GM18858 (cell line): ENCODE results near the gene VASH1.
A peak's percentile ranks its signal among the peaks of the same experiment; 100 is the strongest.

Source experiments
- ATAC-seq: cut with Tn5 transposase; IDR thresholded peaks from one replicate; pipeline ENCODE4 v1.9.1; 2021; ENCODE audit not compliant: unreplicated experiment

VASH1 gene

GRCh38 chr14:76782115-76782884, 21.0 kb downstream of the VASH1 start:
- no peak for ATAC-seq

- ATAC-seq = peak; percentile 45
These were observed 21.8 kb downstream of the VASH1 start for GRCh38 chr14:76782885-76783566.

DNA sequence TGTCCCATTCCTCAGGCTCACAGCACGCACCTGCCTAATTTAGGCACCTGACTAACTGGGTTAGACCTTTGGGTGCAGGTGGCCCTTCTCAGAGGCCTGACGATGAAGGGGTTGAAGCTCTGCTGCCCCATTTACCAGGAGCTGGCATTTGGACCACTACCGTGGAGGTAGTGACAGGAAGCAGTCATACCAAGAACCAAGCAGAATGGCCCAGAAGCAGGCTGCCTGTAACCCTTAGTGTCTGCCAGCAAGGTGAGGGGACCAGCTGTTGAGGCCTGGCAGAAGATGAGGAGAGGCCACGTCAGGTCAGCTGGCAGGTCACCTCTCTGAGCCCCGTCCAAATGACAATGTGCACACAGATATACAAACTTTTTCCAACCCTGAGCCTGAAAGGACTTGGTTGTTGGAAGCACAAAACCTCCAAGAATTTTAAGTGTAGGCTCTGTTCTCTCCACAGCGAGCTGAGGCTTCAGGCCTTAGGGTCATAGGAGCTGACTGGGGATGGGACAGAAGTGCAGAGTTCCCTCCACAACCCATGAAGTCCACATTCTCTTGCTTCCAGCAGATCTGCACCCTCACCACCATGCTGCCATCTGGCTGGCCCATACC, 23.1 kb downstream of the VASH1 start:
- no peak for ATAC-seq

DNA sequence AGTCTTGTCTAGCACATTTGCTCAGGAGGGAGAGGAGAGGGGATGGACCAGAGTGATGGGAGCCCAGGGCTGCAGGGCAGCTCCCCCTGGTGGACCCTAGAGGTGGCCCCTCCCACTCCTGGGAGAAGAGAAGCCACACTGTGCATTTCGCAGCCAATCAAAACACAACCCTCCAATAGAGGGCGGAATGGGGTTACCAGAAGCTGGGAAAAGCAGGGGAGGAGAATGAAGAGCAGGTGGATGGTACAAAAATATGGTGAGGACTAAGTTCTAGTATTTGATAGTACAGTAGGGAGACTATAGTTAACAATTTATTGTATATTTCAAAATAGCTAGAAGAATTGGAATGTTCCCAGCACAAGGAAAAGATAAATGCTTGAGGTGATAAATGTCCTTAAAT, 23.6 kb downstream of the VASH1 start:
- ATAC-seq = no peak

DNA sequence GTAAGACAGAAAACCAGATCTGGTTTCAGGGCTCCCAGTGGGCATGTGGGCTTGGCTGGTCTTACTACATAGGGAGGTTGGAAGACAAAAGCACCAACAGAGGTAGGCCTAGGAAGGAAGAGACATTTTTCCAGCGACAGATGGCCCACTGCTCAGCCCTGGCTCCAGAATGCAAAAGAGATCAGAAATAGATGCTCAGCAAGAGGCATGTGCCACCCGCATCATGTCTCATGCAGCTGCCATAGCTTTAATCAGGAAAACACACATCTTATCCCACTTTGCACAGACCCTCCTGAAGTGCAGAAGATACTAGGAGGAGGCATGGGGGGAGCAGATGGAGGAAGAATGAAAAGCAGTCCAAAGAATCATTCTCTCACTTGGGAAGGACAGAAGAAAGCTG, 25.3 kb downstream of the VASH1 start:
- ATAC-seq = no peak

DNA sequence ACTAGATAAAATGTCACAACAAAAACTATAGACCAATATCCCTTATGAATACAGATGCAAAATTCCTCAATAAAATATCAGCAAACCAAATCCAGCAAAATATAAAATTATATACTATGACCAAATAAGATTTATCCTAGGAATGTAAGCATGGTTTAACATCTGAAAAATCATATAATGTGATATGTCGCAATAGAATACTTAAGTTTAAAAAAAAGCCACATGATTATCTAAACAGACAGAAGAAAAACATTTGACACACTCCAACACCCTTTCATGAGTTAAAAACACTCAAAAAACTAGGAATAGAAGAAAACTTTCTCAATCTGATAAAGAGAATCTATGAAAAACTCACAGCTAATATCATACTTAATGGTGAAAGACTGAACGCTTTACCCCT, 31.2 kb downstream of the VASH1 start:
- ATAC-seq = no peak

DNA sequence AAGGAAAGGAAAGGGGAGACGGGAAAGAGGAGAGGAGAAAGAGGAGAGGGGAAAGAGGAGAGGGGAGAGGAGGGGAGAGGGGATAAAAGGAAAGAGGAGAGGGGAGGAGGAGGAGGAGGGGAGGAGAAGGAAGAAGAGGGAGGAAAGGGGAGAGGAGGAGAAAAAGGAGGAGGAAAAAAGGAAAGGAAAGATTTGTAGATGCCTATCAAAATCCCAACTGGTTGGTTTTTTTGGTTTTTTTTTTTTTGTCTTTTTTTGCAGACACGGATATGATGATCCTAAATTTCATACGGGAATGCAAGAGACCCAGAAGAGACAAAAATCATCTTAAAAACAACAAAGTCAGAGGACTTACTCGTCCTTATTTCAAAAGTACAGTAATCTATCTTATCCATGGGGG, 32.1 kb downstream of the VASH1 start:
- no peak for ATAC-seq

DNA sequence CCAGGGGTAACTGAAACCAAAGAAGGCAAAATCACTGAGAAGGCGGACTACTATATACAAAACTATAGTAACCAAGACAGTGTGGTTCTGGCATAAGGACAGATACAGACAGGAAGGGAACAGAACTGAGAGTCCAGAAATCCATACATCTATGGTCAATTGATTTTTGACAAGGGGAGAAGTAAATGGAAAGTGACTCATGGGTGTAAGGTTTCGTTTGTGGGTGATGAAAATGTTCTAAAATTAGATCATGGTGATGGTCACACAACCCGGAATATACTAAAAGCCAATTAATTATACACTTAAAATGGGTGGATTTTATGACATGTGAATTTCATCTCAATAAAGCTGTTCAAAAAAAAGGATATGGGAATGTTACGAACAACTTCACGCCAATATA, 32.7 kb downstream of the VASH1 start:
- no peak for ATAC-seq

- no peak for ATAC-seq
These were observed 45.2 kb downstream of the VASH1 start for GRCh38 chr14:76806446-76806845.

DNA sequence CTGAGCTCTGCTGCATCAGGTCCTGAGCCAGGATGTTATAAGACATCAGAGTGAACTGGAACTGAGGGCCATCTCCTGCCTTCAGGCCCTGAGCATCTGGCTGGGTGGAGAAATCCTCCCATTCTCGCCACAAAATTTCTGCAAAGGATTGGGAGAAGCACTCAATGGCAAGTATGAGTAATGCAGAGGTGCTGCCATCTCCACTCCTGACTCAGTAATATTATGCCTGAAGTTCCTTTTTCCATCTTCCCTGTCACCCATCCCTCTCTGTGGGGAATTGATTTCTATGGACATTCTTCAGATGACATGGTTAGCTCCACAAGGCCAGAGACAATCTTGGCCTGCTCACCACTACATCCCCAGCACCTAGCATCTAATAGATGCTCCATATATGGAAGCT, 46.7 kb downstream of the VASH1 start:
- no peak for ATAC-seq

DNA sequence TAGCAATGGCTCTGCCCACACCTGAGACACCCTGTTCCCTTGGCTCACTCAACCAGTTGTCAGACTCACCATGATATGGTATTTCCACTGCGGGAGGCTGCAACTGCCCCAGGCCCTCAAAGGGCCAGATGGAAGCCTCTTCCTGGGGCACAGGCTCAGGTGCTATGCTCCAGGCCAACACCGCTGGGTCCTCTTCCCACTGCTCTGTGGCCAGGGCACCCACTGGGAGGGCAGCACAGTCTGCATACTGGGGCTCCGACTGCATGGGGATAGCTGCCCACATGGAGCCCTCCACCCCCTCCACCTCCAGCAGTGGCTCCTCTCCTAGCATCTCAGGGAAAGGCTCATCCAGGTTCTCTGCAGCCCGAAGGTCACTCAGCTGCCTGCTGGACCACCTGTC, 47.7 kb downstream of the VASH1 start:
- ATAC-seq = no peak

DNA sequence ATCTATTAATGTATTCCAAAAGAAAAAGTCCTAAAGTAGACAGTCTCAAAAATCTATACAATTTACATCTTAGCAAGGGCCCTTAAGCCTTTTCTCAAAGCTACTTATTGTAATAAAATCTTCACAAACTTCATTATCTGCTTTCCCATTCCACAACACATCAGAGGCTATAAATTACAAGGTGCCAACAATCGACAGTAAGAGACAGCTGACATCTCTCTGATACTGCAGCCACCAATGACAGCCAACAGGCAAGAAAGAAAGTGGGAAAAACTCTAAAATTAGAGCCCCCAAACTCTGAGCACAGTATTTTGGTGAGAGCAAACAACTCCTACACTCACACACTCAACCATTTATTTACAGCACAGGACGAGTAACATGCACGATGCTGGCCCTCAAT, 49.3 kb downstream of the VASH1 start:
- no peak for ATAC-seq

DNA sequence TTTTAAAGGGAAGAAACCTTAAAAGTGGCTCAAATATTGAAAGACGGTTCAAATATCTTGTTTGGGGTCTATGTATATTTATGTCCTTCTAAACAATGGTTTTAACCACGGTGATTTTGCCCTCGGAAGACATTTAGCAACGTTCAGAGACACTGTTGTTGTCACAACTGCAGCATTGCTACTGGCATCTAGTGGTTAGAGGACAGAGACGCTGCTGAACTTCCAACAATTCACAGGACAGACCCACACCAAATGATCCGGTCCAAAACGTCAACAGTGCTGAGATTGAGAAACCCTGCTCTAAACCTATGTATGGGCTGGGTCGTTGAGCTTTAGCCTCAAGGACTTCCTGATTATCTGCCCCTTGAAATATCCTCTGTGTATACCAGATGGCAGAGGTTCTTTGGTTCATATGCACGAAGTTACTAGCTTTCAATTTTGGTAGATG, 49.7 kb downstream of the VASH1 start:
- no peak for ATAC-seq

DNA sequence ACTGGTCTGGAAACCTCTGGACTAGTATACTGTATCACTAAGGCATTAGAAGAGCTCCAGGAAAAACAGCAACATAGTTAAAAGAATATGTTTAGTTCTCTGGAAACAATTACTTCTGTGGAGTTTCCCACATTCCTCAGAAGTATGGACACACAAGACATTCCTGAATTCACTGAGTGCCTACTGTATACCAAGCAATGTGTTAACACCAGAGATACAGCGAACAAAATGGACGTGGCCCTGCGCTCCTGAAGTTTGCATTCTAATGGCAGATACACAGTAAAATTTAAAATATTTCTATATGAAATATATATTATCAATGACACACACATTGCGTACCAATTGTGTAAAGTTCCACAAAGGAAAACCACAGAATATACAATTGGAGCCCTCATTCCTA, 50.3 kb downstream of the VASH1 start:
- ATAC-seq = no peak

DNA sequence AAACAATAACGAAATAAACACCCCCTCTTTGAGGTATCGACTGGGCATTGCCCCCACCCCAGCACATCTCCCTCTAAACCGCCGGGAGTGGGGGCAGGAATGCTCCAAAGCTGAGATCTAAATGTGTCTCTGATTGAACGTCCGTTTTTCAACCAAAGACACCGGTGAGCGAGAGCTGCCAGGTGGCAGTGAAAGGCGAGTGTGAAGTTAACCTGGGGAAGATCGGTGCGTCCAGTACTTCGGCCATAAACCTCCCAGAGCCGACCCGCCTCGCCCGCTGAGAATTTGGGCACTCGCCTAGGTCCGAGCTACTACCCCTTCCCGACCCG, 50.8 kb downstream of the VASH1 start:
- ATAC-seq = no peak

GRCh38 chr14:76812422-76813383, 51.4 kb downstream of the VASH1 start, which contains the start of gene ANGEL1:
ANGEL1 (minus strand) TSS chr14:76812882; CDS start chr14:76812827, 55 bp downstream.
- peak; percentile 65 for ATAC-seq

GRCh38 chr14:76814726-76815645, 53.7 kb downstream of the VASH1 start:
- no peak for ATAC-seq

GRCh38 chr14:76820700-76821099, 59.4 kb downstream of the VASH1 start:
- ATAC-seq = no peak

DNA sequence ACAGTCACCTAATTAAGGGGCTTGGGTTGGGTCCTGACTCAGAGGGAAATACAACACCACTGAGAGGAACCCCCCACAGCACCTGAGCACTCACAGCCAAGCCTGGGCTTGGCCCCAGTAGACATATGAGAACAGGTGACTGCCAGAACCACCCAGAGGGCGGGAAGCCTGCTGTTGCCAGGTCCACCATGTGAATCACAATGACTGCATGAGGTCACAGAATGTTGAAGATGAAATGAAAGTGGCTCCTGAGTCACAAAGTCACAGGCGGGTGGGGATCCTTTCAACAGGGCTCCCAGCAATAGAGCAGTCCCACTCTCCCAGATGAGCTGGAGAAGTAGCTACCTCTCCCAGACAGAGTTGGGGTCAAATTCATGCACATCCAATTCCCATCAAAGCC, 64.9 kb downstream of the VASH1 start, which contains the start of gene LRRC74A:
LRRC74A (plus strand) TSS at position 287 of the 400 bp plus-strand sequence. CDS start 290 bp downstream, outside the sequence.
- ATAC-seq = no peak
